ENCODE results near the gene TMEM163. TPM values are rescaled to one million over a fixed set of nuclear protein-coding genes. Genes with fewer than 3 reads are reported as not detected.

The TMEM163 gene
- total and polyA plus RNA-seq, 8 donors: 0.58 to 16.7 (median 3.2) TPM; not detected in 1

DNA sequence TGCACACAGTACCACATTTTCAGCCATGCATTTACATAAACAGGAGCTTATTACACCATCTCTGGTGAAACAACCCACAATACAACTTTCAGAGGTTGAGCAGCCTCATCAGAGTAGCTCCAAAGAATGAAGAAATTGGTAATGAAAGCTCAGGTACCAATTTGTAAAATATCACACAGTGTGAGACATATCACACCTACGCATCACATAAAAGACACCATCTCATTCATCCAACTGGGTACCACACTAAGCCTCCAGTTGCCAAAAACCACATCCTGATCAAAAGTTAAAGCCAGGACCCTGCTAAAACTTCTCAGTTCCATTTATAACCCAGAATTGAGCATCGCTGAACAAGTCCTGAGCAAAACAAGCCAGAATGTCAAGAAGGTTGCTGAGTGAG lies 4.6 kb downstream of the TMEM163 start:
- intact Hi-C loops (cut with DNase I; ENCODE audit: low total_unique reads): no loop called here
- H3K36me3 ChIP-seq: no peaks in the 10 kb centered on the region
- peaks cover 0 to 67% (median 26%) of the 10 kb centered on the region in 3 donors for H3K27me3 ChIP-seq

DNA sequence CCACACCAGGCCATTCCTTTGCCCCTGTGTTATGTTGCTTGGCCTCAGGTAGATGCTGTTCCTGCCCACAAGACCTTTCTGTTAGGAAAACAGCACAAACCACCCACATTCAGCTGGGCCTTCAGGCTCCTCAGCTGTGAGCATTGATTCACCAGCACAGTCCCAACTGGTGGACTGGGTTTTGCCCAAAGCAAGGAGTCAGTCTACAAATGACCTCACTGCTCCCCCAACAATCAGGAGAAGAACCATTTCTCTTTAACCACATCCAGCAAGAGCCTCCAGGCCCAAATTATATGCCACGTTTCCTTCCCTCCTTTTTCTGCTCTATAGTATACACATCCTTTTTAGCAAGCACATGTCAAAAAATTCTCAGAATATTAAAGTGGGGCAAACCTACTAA lies 5.2 kb downstream of the TMEM163 start:
- 83 to 97% (median 93%) methylated on average over 1 of the region's 1 CpG for WGBS, 5 donors
- Histone ChIP-seq H3K4me3 (no peak overlapping the region), H3K4me1 (peaks cover 10 to 18% (median 13%) of the 10 kb centered on the region in 4 donors), H3K36me3 (no peaks in the 10 kb centered on the region), H3K27ac (no peak overlapping the region), H3K9me3 (no peaks in the 10 kb centered on the region), H3K27me3 (peaks cover 0 to 61% (median 21%) of the 10 kb centered on the region in 3 donors)
- TF ChIP-seq POLR2AphosphoS5 (IDR thresholded peaks at IDR 0.05): no peak
- TF ChIP-seq POLR2A (IDR thresholded peaks at IDR 0.05): no peak
- intact Hi-C loops (cut with DNase I; ENCODE audit: low total_unique reads): no loop called here
- no peak for DNase-seq

More for the DNA sequence above, 4.6 kb downstream of the TMEM163 start:
- H3K27ac ChIP-seq: no peak overlapping the region
- TF ChIP-seq POLR2A (IDR thresholded peaks at IDR 0.05) (no peak), EP300 (IDR thresholded peaks at IDR 0.05) (no peak), POLR2AphosphoS5 (IDR thresholded peaks at IDR 0.05) (no peak)
- TF ChIP-seq, protein P1, sequence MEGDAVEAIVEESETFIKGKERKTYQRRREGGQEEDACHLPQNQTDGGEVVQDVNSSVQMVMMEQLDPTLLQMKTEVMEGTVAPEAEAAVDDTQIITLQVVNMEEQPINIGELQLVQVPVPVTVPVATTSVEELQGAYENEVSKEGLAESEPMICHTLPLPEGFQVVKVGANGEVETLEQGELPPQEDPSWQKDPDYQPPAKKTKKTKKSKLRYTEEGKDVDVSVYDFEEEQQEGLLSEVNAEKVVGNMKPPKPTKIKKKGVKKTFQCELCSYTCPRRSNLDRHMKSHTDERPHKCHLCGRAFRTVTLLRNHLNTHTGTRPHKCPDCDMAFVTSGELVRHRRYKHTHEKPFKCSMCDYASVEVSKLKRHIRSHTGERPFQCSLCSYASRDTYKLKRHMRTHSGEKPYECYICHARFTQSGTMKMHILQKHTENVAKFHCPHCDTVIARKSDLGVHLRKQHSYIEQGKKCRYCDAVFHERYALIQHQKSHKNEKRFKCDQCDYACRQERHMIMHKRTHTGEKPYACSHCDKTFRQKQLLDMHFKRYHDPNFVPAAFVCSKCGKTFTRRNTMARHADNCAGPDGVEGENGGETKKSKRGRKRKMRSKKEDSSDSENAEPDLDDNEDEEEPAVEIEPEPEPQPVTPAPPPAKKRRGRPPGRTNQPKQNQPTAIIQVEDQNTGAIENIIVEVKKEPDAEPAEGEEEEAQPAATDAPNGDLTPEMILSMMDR (IDR thresholded peaks at IDR 0.05): no peak
- H3K4me1 ChIP-seq: peaks cover 14 to 21% (median 16%) of the 10 kb centered on the region in 4 donors
- H3K4me3 ChIP-seq: no peak overlapping the region
- H3K9me3 ChIP-seq: no peaks in the 10 kb centered on the region
- 85 to 92% (median 89%) methylated on average over 2 of the region's 2 CpGs for WGBS, 5 donors
- DNase-seq: no peak

DNA sequence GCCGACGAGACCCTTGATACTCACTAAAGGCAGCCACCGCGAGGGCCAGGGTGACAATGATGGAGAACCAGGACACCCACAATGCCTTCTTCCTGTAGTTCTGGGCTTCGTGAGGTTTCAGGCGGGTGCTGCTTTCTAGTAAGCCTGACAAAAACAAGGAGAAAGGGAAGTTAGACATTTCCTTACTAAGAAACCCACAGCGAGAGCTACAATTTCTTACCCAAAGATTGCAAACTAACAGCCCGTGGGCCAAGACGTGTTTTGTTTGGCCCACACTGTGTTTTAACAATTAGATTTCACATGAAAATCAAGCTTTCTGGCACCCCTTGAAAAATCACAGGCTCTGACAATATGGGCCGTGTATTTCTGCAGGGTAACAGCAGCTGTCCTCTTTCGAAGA lies 5.6 kb downstream of the TMEM163 start:
- H3K9me3 ChIP-seq: no peaks in the 10 kb centered on the region
- H3K4me3 ChIP-seq: no peak overlapping the region
- no peak for DNase-seq
- no peaks in the 10 kb centered on the region for H3K36me3 ChIP-seq
- H3K27ac ChIP-seq: no peak overlapping the region
- peaks cover 0 to 57% (median 16%) of the 10 kb centered on the region in 3 donors for H3K27me3 ChIP-seq
- intact Hi-C loops (cut with DNase I; ENCODE audit: low total_unique reads): no loop called here
- TF ChIP-seq, protein P1 (IDR thresholded peaks at IDR 0.05): no peak
- no peak for TF ChIP-seq POLR2AphosphoS5 (IDR thresholded peaks at IDR 0.05)
- no peak for TF ChIP-seq POLR2A (IDR thresholded peaks at IDR 0.05)
- TF ChIP-seq EP300 (IDR thresholded peaks at IDR 0.05): no peak
- WGBS, 5 donors: 76 to 92% (median 87%) methylated on average over 11 of the region's 11 CpGs
- H3K4me1 ChIP-seq: peaks cover 6 to 15% (median 10%) of the 10 kb centered on the region in 4 donors

DNA sequence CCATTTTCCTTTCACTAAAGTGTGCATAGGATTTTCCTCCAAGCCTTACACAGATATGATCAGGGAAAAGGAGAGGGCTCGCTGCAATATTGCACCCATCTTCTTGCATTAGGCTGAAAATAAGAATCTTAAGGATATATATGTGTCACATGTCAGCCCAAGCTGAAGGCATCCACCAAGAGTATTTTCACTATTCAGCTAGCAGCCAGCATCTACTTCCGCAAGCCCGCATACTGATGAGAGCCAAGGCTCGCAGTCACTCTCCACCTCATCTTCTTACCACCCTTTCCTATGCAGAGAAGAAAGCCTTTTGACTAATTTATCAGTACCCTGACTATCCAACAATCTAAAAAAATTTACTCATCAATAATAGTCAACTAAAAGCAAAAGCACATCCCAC lies 6.1 kb downstream of the TMEM163 start:
- intact Hi-C loops (cut with DNase I; ENCODE audit: low total_unique reads): no loop called here
- DNase-seq: no peak
- TF ChIP-seq EP300 (IDR thresholded peaks at IDR 0.05) (no peak), POLR2A (IDR thresholded peaks at IDR 0.05) (no peak)
- TF ChIP-seq, protein P1 (IDR thresholded peaks at IDR 0.05): no peak

DNA sequence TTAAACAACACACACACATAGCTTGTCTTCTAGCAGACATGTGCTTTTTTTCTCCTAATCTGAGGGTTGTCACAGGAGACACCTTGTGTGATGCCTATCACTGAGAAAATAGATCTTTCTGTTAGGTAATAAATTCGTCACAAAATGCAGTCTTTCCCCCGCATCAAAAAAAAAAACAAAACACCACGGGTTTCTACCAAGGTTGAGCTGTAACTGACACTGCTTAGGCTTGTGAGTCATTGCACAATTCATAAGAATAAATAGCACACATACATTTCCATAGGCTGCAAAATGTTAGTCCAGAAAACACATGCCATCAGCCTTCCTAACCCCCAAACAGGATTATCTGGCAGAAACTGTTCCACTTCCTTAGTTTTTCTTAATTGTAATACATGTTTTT lies 6.5 kb downstream of the TMEM163 start:
- 38 to 60% (median 44%) methylated on average over 3 of the region's 3 CpGs for WGBS, 5 donors
- no peaks in the 10 kb centered on the region for H3K9me3 ChIP-seq
- TF ChIP-seq EP300 (IDR thresholded peaks at IDR 0.05): no peak
- TF ChIP-seq POLR2AphosphoS5 (IDR thresholded peaks at IDR 0.05): no peak
- no peak for TF ChIP-seq POLR2A (IDR thresholded peaks at IDR 0.05)
- TF ChIP-seq, protein P1 (IDR thresholded peaks at IDR 0.05): no peak
- no peak overlapping the region for H3K4me3 ChIP-seq
- H3K36me3 ChIP-seq: no peaks in the 10 kb centered on the region
- DNase-seq: no peak
- peaks cover 0 to 8% (median 1%) of the 10 kb centered on the region in 4 donors for H3K4me1 ChIP-seq
- H3K27me3 ChIP-seq: peaks cover 0 to 48% (median 7%) of the 10 kb centered on the region in 3 donors
- H3K27ac ChIP-seq: no peak overlapping the region
- intact Hi-C loops (cut with DNase I; ENCODE audit: low total_unique reads): no loop called here

More for the DNA sequence above, 6.1 kb downstream of the TMEM163 start:
- Histone ChIP-seq H3K4me3 (no peak overlapping the region), H3K27ac (no peak overlapping the region), H3K9me3 (no peaks in the 10 kb centered on the region), H3K36me3 (no peaks in the 10 kb centered on the region), H3K4me1 (peaks cover 1 to 10% (median 5%) of the 10 kb centered on the region in 4 donors), H3K27me3 (peaks cover 0 to 52% (median 12%) of the 10 kb centered on the region in 3 donors)
- 71 to 98% (median 93%) methylated on average over 4 of the region's 4 CpGs for WGBS, 5 donors

Measured in stomach (tissue), 9 donors.